ENCODE results near the gene KIAA1755.

The KIAA1755 gene

DNA sequence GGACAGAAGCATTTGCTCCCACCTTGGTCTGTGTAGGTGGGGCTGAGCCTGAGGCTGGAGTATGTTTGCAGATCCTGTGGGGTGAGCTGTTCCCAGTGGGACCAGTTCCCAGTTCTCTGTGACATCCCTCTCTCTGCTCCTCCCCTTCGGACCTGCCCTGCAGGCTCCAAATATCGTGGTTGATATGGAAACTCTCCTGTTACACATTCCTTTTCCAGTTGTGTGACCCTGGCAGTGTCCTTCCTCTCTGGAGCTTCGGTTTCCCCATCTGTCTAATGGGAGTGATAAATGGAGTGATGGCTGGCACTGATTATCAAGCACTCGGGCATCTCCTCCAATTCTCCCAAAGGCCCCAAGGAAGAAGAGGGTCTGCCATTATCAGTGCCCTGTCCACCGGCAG, 79.8 kb downstream of the KIAA1755 start:
- no peak for DNase-seq (ENCODE audit: low read depth, low spot score)

DNA sequence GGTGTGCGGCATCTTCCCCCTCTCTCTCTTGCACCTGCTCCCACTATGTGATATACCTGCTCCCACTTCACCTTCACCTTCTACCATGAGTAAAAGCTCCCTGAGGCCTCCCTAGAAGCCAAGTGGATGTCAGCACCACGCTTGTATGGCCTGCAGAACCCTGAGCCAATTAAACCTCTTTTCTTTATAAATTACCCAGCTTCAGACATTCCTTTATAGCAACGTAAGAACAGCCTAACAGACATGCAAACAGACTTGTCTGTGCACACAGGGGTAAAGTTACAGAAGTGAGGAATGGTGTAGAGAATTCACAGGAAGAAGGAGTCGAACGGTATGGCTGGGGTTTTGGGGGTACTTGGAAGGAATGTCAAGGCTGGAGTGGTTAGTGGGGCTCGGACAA, 80.7 kb downstream of the KIAA1755 start:
- no peak for DNase-seq (ENCODE audit: low read depth, low spot score)

DNA sequence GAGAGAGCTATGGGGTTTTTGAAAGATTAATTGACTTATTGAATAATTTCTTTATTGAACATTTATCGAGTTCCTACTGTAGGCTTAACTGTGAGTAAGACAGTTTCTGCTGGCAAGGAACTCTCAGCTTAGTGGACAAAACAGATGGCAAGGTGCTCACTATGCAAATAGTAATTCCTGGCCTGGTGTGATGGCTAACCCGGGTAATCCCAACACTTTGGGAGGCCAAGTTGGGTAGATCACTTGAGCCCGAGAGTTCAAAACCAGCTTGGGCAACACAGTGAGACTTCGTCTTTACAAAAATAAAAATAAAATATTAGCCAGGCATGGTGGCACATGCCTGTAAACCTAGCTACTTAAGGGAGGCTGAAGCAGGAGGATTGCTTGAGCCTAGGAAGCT, 82.0 kb downstream of the KIAA1755 start:
- DNase-seq (ENCODE audit: low read depth, low spot score): no peak

DNA sequence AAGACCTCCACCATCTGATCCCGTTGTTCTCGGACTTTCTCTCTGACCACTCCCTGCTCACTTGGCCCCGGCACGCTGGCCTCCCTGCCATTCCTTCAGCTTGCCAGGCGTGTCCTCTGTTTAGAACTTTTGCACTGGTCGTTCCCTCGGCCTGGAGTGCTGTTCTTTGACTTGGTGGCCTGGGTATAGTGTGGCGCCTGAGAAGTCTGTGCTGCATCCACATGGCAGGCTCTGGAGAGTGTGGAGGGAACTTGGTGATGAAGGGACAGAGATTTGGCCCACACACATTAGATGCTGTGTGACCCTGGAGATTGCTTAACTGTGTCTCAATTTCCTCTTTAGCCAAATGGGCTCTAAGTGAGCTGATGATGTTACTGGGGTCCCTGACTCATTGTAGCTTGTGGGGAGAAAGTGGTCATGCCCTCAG, 82.5 kb downstream of the KIAA1755 start:
- DNase-seq (ENCODE audit: low read depth, low spot score): no peak

DNA sequence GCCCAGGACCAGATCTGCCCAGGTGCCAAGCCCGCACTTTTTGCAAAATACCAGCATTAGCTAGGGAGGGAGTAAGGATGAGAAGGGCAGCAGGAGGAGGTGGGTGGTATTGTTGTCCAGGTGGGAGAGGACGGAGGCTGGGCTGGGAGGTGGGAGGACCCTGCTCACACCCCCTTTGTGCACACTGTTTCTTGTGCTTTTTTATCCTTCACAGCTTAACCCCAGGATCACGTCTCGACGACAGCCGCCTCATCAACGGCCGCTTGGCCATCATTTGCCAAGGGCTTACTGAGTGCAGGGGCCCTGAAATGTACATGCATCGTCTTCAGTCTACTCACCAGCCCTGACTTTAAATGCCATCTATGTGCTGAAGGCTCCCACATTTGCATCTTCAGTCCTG, 83.3 kb downstream of the KIAA1755 start:
- no peak for DNase-seq (ENCODE audit: low read depth, low spot score)

DNA sequence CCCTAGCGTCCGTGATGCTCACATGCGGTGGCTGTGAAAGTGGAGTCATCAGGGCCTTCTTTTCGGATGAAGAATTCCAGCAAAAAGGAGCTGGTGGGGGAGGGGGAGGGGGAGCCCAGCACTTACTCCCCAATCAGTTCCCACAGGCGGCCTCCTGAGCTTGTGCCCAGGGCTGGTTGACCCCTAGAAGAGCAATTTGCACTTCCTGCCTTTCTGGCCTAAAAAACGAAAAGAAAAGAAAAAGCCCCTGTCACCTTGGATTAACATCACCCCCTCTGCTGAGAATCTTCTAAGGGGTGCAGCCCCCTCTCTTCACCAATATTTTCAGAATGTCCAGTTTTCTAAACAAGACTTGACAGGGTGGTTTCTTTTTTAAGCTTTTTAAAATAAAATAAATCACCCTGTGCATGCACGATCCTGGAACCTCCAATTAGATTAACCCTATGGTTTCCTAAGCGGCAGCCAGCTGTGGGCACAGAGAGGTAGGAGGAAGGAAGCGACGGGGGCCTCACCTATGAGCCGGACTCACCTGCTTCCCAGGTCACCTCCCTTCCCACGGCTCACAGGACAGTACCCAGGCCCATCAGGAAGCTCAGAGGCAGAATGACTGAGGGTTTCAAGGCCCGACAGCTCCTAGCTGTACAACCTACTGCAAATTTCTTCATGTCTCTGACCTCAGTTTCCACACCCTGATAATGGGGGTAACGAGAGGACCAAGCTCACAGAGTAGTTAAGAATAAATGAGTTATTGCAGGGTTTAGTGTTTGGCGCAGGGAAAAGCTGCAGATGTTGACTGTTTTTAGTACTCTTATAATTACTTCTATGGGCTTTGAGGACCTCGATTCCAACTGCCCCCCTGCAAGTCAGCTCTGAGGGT, 85.0 kb downstream of the KIAA1755 start:
- DNase-seq (ENCODE audit: low read depth, low spot score): no peak

DNA sequence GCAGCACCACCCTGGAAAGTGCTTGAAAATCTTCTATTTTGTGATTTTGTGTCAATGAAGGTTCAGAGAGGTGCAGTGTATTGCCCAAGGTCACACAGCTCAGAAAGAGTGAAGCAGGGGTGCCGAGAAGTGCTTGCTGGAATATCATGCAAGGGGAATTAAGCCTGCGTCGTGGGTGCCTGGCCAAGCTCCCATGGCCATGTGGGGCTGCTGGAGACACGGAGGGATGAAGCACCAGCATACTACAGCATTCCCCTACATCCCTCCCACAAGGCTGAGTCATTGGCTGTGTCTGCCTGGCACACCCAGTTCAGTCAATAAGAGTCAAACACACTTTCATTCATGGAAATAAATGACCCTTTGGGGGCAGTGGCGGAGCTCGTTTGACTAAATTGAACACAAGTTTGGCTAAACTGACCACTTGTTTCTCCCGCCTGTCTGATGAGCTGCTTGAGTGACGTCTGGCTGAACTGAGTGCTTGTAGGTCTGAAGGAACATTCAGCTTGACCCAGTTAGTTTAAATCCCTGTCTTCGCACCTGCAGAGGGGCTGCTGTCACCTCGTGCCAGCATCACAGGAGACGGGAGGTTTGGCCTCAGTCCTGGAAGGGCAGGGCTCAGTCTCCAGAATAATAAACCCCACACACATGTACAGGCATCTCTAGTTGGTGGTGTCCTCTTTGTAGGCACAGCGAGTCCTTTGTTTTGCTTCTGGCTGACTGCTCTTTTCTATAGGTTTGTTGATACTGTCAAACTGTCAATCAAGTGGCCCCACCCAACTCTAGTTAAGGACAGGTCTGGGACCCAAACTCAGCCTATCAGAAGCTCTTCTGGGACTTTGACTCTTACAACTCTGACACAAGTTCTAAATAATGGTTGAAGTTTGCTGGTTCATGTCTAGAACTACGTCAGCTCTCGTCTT, 87.0 kb downstream of the KIAA1755 start:
- no peak for DNase-seq (ENCODE audit: low read depth, low spot score)

DNA sequence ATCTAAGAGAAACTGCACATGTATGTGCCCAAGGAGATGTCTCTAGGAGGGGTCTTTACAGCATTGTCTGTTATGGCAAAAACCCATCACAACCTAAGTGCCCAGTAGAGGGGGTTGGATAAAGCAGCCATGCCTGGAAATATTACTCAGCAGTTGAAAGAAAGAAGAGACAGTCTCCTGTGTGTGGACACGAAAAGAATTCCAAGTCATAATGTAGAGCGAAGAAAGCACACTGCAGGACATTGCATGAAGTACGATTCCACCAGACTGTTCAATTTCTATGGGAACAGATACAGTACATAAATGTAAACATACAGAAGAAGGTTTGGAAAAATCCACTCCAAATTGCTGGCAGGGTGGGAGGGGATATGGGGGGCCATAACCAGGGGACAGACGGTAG, 88.1 kb downstream of the KIAA1755 start:
- DNase-seq (ENCODE audit: low read depth, low spot score): no peak

DNA sequence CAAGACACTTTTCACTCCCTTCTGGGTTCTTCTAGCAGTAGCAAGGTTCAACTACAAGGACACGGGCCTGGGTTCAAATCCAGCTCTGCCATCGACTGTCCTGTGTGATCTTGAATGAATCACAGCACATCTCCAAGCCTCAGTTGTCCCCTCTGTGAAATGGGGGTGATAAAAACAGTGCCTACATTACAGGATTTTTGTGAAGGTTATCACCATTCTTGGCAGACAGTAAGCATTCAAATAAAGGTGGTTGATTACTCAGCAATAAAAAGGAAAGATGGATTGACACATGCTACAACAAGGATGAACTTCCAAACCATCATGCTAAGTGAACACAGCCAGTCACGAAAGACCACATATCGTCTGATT, 88.9 kb downstream of the KIAA1755 start:
- DNase-seq (ENCODE audit: low read depth, low spot score): no peak

DNA sequence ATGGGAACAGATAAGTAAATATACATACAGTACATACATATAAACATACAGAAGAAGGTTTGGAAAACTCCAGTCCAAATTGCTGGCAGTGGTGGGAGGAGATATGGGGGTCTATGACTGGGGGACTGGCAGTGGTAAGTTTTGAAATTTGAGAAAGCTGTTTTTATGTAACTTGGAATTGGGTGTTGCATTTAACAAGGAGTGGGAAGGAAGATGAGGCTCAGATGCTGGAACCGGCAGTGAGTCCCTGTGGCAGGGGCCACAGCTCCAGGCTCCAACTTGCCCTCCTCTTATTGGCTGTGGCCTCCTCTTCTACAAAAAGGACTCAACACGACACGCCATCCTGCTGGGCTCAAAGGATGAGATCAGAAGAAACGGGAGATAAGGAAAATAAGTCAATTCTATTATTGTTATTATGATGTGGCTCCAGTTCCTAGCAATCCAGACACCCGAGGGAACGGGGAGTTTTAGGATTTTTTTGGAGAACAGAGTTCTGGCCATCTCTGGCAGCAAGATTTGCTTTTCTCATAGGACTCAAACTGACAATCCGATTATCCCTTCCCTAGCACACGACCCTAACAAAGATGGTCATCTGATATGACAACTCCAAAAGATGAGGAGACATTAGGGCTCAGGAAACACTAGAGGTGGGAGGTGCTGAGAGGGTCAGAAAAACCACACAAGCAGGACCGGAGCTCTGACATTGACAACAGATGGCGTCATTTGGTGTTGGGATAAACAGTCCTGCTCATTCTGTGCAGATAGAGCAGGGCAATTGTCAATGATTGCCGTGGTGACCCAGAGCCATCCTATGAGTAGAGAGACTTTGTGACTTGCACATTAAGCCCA, 89.5 kb downstream of the KIAA1755 start:
- DNase-seq (ENCODE audit: low read depth, low spot score): no peak

DNA sequence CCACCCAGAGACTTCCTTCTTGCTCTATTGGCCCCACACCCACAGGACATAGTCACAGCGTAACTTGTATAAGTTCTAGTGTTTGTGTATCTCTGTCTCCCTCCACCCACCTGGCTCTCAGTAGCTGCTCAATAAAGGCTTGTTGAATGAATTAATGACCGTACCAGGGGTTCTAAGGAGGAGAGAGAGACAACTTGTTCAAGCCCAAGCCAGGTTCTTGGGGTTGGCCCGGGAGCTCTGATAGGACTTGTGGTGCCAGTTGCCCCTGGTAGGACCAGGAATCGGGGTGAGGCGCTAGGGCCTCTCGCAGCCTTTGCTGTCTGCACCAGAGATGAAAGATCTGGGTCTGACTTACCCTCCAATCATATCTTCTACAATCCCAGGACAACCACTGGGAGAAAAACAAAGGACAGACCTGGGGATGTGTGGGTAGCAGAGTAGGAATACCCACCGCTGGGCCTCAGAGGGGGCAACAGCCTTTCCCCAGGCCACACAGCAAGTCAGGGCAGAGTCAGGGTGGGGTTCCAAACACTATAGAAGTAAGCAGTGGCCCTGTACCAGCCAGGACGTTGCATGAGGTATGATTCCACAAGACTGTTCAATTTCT, 90.2 kb downstream of the KIAA1755 start:
- no peak for DNase-seq (ENCODE audit: low read depth, low spot score)

DNA sequence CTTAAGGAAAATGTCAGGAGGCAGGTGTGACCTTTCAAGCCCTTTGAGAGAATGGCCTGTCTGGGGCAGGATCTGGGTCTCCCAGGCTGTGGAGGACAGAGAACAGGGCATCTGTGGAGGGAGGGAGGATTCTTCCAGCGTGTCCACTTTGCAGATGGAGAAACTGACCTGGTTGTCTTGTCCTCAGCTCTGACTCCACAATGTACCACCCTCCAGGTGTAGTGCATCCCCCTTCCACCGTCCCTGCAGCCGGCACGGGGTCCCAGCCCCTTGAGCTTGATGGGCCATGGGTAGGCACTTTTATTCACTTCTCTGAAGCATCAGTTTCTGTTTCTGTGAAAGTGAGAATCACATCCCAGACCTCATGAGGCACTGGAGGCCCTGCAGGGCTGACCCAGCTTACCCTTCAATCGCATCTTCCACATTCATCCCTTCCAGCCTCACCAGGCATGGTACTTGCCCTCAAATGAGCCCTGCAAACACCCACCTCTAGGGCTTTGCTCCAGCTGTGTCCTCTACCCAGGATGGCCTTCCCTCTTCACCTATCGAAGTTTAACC, 90.8 kb downstream of the KIAA1755 start:
- no peak for DNase-seq (ENCODE audit: low read depth, low spot score)

DNA sequence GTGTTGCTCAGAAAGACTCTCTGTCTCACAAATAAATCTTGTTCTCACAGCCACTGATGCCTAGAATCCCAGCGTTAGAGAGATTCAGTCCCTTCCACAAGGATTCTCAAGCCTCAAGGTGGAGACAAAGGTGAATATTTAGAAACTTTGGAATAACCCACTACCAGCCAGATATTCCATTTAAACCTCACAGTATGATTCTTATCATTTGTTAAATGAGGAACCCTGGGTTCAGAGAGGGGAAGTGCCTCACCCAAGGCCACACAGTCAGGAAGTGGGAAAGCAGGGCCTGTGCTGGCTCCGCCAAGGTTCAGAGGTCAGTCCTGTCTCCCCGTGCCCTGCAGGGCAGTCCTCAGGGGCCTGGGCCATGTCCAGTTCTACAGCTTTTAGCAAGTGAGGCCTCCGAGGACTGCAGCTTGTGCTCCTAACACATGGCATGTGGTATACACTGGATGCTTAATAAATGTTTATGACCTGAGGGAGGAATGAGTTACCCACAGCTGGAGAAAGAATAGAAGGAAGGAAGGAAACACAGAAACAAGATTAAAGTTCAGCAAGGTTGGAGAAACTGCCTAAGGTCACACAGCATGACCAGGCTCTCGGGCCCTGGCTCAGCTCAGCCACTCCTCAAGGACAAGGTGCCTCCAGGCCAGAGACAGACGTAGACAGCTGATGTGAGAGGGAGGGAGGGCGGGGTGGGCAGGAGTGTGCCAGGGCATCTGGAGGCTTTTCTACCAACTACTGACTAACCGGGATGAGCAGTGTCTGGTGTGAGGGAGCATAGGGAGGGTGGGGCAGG, 91.5 kb downstream of the KIAA1755 start:
- DNase-seq (ENCODE audit: low read depth, low spot score): no peak

DNA sequence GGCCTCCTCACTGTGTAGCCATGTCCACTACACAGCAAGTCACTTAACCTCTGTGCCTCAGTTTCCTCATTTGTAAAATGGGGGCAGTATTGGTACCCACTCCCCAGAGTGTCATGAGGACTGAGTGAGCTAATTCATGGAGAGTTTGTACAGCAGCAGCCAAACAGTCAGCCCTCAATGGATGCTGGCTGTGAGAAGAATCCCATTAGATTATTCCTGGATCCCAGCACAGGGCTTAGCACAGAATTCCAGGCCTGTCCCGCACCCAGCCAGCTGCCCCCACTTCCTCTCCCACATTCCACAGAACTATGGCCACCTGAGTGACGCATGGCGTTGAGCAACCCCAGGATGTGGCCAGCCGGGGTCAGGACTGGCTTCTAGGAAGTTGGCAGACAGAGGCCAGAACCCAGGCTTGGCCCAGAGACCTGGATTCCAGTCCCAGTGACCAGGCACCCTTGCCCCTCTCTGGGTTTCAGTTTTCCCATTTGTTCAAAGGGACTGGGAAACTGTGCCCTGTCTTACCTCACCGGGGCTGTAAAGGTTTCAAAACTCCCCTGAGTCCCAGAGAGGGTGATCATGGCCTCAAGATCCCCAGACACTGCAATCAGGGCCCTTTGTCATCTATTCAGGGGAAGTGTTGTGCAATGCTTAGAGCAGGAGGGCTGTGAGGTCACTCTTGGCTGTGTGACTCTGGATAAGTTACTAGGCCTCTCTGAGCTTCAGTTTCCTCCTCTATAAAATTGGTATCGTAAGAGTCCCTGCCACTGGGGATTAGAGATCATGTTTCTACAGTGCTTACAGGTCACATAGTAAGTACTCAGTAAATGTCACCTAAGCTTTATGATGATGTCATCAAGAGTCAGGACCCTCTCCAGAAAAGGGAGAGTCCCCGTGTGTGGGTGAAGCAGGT, 92.4 kb downstream of the KIAA1755 start:
- DNase-seq (ENCODE audit: low read depth, low spot score): no peak

DNA sequence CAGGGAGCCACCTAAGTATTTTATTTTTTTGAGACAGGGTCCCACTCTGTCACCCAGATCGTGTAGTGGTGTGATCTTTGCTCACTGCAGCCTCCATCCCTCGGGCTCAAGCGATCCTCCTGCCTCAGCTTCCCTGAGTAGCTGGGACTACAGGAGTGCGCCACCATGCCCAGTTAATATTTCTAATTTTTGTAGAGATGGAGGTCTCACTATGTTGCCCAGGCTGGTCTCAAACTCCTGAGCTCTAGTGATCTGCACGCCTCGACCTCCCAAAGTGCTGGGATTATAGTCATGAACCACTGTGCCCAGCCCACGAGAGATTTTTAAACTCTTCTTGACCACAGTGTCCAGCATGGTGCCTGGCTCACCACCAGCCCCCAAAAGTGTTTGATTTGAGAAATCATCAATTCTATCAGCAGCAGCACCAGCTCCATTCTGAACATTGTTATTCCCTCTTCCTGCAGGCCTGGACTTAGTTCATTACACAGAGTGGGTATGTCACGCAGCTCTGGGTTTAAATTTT, 93.1 kb downstream of the KIAA1755 start:
- no peak for DNase-seq (ENCODE audit: low read depth, low spot score)

DNA sequence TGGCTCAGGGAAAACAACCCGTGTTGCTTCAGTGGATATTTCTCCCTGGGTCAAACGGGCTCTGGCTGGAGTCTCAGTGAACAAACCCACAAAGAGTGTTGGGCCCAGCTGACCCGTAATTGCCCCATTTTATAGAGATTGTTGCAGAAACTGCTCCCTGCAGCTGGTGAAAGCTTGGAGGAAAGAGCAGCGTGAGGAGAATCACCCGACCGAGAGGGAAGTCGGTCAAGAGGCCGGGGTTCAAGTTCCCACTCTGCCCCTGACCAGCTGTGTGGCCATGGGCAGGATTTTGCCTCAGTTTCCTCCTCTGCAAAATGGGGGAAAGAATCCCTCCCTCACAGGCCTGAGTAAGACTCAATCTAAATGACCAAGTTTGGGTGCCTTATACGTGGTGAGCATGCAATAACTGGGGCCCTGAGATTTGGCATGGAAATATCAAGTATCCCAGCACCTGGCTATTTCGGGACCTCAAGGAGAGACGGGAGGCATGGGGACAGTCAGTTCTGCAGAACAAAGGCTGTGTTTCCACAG, 93.8 kb downstream of the KIAA1755 start:
- DNase-seq (ENCODE audit: low read depth, low spot score): no peak

DNA sequence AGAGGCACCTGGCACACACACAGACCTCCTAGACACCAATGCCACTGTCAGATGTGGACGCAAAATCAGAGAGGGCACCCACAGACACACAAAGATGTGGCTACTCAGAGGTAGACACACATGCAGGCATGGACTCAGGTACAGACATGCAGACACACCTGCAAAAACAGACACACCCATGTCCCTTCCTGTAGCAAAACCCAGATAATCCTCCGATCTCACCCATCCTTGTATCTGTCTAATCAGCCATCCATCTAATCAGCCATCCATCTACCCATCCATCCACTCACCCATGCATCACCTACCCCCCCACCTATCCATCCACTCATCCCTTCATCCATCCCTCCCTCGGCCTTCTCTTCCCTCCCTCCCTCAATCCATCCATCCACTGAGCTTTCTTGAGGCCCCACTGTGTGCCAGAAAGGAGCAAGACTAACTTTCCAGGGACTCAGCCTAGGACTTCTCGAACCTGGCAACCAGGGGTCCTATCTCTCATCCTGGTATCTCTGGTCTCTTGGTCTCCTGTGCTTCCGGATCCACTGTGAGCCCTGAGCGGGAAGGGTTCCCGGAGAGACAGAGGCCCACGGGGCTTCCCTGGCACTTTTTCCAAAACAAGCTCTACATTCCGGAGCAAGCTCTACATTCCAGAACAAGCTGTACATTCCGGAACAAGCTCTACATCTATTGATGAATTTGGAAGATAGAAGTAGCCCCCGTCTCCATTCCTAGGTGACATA, 94.4 kb downstream of the KIAA1755 start:
- DNase-seq (ENCODE audit: low read depth, low spot score): no peak
